ENCODE measurements around the gene ARTN.

Gene ARTN

DNA sequence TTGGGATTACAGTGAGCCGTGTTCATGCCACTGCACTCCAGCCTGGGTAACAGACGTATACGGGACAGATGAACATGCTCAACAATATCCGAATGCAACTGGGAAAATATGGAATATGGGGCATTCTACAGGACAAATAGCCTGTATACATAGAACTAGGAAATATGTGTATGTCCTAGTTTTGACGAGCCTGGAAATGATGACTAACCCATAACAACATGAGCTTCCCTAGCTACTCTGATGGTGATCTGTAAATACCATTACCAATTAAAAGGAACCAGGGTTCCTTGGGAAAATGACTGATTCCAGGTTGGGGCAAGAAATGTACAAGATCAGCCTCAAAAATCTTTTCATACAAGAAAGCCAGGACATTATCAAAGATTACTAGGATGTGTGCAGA lies 42.8 kb upstream of the ARTN start:
- H3K36me3 ChIP-seq (ENCODE audit: insufficient read depth, low read length) = peaks cover 4% of the 10 kb centered on the region; the same call in 1 of the 2 replicates
- H3K27me3 ChIP-seq (ENCODE audit: insufficient read depth, low read length) = no peaks in the 10 kb centered on the region
- no peaks in the 10 kb centered on the region for H3K79me2 ChIP-seq (ENCODE audit: insufficient read depth, low read length)
- H3K9me3 ChIP-seq (ENCODE audit: low read length) = no peaks in the 10 kb centered on the region
- TF ChIP-seq CTCF (IDR thresholded peaks at IDR 0.05; ENCODE audit: low read length) (no peak), EZH2 (IDR thresholded peaks at IDR 0.05; ENCODE audit: borderline replicate concordance, low read length) (no peak)
- H3K27ac ChIP-seq (ENCODE audit: low read depth, low read length, poor library complexity, severe bottlenecking) = no peak overlapping the region
- no peak overlapping the region for H3K4me2 ChIP-seq (ENCODE audit: low read length)
- H3F3A ChIP-seq (ENCODE audit: insufficient read depth, low read length) = no peaks in the 10 kb centered on the region
- no peak overlapping the region for H3K4me3 ChIP-seq (ENCODE audit: low read depth, low read length, poor library complexity, severe bottlenecking)
- no peaks in the 10 kb centered on the region for H4K20me1 ChIP-seq (ENCODE audit: insufficient read depth, low read length)
- H3K9me2 ChIP-seq (ENCODE audit: low read depth, low read length) = no peaks in the 10 kb centered on the region
- no peaks in the 10 kb centered on the region for H3K4me1 ChIP-seq (ENCODE audit: insufficient read depth, low read length, severe bottlenecking)
- H2AFZ ChIP-seq (ENCODE audit: low read length) = no peak overlapping the region
- H3K9ac ChIP-seq (ENCODE audit: low read length) = no peak overlapping the region

- Histone ChIP-seq H3K9me3 (ENCODE audit: low read length) (no peaks in the 10 kb centered on the region), H3F3A (ENCODE audit: insufficient read depth, low read length) (no peaks in the 10 kb centered on the region), H3K4me1 (ENCODE audit: insufficient read depth, low read length, severe bottlenecking) (no peaks in the 10 kb centered on the region), H2AFZ (ENCODE audit: low read length) (no peak overlapping the region), H4K20me1 (ENCODE audit: insufficient read depth, low read length) (no peaks in the 10 kb centered on the region), H3K79me2 (ENCODE audit: insufficient read depth, low read length) (no peaks in the 10 kb centered on the region), H3K4me3 (ENCODE audit: low read depth, low read length, poor library complexity, severe bottlenecking) (no peak overlapping the region), H3K9ac (ENCODE audit: low read length) (no peak overlapping the region), H3K4me2 (ENCODE audit: low read length) (no peak overlapping the region), H3K27ac (ENCODE audit: low read depth, low read length, poor library complexity, severe bottlenecking) (no peak overlapping the region), H3K36me3 (ENCODE audit: insufficient read depth, low read length) (peaks cover 15% of the 10 kb centered on the region; the same call in 1 of the 2 replicates), H3K9me2 (ENCODE audit: low read depth, low read length) (no peaks in the 10 kb centered on the region), H3K27me3 (ENCODE audit: insufficient read depth, low read length) (no peaks in the 10 kb centered on the region)
- TF ChIP-seq CTCF (IDR thresholded peaks at IDR 0.05; ENCODE audit: low read length) (no peak), EZH2 (IDR thresholded peaks at IDR 0.05; ENCODE audit: borderline replicate concordance, low read length) (no peak)
Observed at GRCh38 chr1:43893006-43893405, 40.6 kb upstream of the ARTN start.

DNA sequence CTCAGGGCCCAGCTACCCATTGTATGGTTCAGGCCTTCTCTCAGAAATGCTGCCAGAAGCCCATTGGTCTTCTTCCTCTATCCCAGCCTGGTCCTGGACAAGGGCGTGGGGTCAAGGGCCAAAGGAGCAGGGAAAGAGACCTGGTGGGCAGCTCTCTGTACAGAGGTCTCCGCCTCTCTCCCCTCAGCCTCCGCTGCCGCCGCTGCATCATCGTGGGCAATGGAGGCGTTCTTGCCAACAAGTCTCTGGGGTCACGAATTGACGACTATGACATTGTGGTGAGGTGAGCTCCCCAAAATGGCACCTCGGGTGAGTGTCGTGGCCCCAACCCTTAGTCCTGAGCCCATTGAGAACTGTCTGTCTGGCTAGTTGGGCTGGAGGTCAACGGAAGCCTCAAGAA lies 34.6 kb upstream of the ARTN start:
- Histone ChIP-seq H3K27ac (ENCODE audit: low read depth, low read length, poor library complexity, severe bottlenecking) (no peak overlapping the region), H3K9me3 (ENCODE audit: low read length) (no peaks in the 10 kb centered on the region), H3K79me2 (ENCODE audit: insufficient read depth, low read length) (no peaks in the 10 kb centered on the region), H3K4me3 (ENCODE audit: low read depth, low read length, poor library complexity, severe bottlenecking) (no peak overlapping the region), H3F3A (ENCODE audit: insufficient read depth, low read length) (no peaks in the 10 kb centered on the region), H3K27me3 (ENCODE audit: insufficient read depth, low read length) (no peaks in the 10 kb centered on the region), H3K4me1 (ENCODE audit: insufficient read depth, low read length, severe bottlenecking) (no peaks in the 10 kb centered on the region), H3K9me2 (ENCODE audit: low read depth, low read length) (no peaks in the 10 kb centered on the region), H3K36me3 (ENCODE audit: insufficient read depth, low read length) (peaks cover 19% of the 10 kb centered on the region; the same call in 1 of the 2 replicates), H3K4me2 (ENCODE audit: low read length) (no peak overlapping the region), H4K20me1 (ENCODE audit: insufficient read depth, low read length) (no peaks in the 10 kb centered on the region), H2AFZ (ENCODE audit: low read length) (no peak overlapping the region), H3K9ac (ENCODE audit: low read length) (no peak overlapping the region)
- TF ChIP-seq CTCF (IDR thresholded peaks at IDR 0.05; ENCODE audit: low read length) = no peak
- TF ChIP-seq EZH2 (IDR thresholded peaks at IDR 0.05; ENCODE audit: borderline replicate concordance, low read length) = no peak
